GM18520 (cell line): ENCODE measurements around the gene PDE4D.

Source experiments
- ATAC-seq: cut with Tn5 transposase; IDR thresholded peaks from one replicate; pipeline ENCODE4 v1.9.1; 2021; ENCODE audit not compliant: unreplicated experiment

The PDE4D gene

GRCh38 chr5:59197911-59198310 is 695.6 kb downstream of the PDE4D start:
- no peak for ATAC-seq

- no peak for ATAC-seq
These were observed 699.8 kb downstream of the PDE4D start for GRCh38 chr5:59193616-59194319.

DNA sequence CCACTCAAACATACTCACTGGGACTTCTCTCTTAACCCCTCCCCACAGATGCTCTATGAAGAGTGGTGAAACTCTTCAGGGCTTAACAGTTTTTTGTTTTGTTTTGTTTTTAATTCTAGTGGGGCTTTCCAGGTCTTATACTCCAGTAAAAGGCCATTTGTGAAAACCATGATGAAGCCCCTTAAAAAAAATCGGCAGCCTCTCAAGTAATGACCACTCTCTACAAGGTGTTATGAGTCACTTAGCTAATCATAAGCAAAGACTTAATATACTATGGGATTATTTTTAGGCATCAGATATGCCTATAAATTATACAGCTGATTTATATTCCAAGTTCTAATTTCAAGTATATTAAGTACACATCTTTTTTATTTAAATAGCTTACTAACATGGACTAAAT is 702.8 kb downstream of the PDE4D start:
- ATAC-seq: no peak

DNA sequence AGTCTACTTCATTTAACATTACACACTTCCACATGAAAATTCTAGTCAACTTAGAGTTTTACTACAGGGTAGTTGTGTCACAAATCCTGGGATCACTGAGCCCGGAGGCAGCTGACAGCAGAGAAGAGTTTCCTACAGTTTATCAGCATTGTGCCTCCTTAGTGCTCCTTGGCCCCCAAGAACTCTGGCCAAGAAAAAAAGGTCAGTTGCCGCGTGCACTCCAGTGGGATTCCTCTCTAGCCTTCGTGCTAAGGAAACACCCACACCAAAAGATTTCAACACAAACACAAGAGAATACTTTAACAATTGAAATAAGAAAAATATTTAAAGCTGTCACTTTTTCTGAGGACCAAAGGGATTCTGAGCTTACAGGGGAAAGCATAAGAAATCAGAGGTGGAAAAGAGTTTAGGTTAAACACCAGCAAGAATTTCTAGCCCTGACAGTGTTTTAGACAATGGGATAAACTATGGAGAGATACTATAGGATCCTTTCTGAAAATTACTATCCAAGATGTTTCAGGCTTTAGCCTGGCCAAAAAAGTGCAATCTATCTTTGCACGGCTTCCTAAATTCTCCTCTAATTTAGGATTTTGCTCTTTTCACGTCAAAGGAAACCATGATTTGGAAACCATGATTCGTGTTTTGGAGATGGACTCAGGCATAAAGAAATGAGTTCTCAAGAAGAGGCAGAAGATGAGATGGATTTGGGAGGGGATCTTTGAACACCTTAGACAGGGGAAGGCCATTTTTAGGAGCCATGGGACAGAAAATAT is 703.9 kb downstream of the PDE4D start:
- ATAC-seq: no peak

DNA sequence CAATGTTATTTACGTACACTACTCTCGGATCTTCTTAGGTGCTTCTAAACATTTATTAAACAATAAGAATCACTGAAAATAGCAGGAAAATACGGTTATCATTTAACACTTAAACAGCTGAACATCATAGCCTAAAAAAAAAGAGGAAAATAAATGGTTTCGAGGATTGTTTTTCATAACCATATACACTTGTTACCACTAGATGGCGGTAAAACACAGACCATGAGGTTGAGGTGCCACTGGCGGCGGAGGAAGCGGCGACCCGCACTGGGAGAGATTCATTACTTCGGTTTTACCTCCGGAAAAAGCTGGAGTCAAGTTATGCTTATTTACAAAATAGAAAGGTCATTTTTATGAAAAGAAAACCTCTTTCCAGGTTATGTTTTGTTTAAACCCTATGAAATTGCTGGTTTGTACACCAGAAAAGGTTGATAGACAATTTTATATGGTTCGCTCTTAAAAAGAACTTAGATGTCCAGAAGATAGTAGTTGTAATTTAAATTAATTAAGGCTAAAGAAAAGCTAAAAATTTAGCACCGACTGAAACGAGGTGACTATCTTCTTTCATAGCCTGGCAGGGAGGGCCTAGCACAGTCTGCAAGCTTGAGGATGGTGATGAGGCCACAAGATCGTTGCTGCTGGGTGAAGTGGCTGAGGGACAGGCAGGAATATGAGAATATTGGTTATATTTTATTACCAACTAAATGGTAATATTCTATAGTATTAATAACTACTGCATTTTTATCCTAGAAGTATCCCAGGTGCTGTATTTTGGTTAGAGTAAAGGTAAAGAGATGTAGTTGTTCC is 704.9 kb downstream of the PDE4D start:
- no peak for ATAC-seq

GRCh38 chr5:59187857-59188256 is 705.7 kb downstream of the PDE4D start:
- no peak for ATAC-seq

GRCh38 chr5:59186623-59187022 is 706.9 kb downstream of the PDE4D start:
- ATAC-seq: no peak

DNA sequence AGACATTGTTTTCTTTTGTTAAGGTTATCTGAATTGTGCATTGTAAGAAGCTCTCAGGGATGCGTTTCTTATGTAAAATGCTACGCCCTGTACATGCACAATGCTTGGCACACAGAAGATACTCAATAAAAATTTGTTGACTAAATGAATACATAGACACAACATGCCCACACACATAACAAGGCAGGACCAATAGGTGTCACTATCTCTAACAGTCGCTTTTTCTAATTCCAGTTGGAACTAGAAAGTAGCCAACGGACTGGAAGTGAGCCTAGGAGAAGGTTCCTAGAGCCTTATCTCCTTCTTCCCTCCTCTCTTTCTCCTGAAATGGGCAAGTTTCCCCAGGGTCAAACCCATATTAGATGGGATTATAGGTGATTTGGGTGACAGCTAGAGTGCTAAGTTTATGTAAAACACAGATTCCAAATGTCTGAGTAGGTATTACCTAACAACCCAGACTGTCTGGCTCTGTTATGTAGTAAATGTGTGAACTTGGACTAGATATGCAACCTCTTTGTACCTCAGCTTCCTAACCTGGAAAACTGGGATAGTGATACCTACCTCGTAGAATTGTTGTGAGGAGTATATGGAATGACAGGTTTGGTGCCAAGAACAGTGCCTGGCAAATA is 707.7 kb downstream of the PDE4D start:
- ATAC-seq: no peak

GRCh38 chr5:59184769-59185168 is 708.8 kb downstream of the PDE4D start:
- ATAC-seq: no peak

DNA sequence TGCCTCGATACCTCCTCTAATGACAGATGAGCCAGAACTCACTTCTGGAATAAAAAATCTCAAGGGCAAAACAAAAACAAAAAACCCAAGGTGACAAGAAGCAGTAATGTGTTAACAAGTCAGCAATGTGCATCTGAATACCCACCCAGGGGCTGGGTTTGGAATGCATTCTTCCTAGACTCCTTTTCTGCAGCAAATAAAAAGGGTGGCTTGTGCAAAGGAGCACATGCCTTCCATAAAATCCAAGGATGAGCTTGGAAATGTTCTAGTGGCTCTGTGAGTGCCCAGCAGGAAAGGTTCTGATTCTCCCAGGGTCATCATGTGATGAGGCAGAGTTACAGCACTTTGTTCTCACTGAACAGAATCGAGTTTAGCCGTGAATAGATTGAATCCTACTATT is 710.8 kb downstream of the PDE4D start:
- ATAC-seq: no peak

DNA sequence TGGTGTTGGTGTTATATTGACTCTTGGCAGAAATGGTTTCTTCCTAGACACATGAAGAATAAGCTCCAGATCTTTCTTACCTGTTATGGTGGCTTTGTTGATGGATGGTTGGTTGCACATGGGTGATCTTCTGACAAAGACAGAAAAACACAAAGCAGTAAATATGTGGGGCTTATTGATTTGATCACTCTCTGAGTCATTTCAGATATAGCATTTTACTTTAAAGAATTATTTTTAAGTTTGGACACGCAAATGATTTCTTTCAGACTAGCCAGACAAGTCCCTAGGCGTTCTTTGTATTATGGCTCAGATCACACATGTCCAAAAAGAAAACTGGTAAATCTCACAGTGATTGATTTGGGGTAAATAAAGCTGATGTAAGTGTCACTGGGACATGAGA is 713.0 kb downstream of the PDE4D start:
- peak; percentile 67 for ATAC-seq

DNA sequence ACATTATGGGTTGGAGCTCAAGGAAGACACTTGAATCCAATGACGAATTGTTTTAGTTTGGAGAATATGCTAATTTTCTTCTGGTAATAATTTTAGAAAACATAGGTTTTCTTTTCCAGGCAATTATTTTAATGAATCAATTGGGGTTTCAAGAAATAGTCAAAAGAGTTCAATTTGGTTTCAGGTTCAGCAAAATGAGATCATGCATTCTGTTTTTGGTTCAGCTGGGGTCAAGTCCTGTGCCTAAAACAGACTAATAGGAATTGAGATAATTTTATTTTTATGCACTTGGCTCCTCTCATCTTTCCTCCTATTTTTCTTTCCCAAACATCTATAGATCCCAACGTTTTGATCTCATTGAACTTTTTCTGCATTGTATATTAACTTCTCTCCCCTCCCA is 713.8 kb downstream of the PDE4D start:
- ATAC-seq: no peak

DNA sequence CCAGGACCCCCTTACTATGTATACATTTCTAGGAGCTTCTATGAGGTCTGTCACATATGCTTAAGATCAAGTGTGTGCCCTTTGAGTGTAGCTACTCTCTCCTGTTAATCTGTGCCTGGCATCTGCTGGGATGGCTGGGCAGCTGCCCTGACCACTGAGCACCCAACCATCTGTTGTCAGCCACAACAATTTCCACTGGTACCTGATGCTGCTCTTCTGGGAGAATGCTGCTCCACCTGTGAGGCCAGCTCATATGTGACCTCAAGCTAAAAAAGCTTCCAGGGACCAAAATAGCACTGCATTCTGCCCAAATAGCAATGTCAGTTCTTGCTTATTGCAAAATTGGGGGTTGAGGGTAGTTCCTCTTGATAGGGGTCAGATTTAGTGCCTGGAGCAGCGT is 715.0 kb downstream of the PDE4D start:
- no peak for ATAC-seq

GRCh38 chr5:59178071-59178470 is 715.5 kb downstream of the PDE4D start:
- no peak for ATAC-seq

DNA sequence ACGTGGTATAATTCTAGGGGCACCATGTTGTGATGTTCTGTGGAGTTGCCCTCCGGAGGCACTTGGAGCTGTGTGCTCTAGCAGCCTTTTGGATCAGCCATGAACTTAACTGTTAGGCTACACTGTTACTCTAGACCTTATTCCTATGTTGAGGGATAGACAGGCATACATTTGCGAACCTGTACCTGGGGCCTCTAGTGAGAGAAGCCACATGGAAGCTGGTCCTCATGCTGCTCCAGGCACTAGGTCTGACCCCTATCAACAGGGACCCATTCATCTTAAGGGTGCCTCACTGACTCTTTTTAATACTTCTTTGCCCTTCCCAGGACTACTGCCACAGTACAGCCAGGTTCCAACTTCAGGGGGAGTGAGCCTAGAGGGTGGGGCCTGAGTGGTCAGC is 715.9 kb downstream of the PDE4D start:
- ATAC-seq: no peak

GRCh38 chr5:59174248-59174844 is 719.2 kb downstream of the PDE4D start:
- no peak for ATAC-seq

DNA sequence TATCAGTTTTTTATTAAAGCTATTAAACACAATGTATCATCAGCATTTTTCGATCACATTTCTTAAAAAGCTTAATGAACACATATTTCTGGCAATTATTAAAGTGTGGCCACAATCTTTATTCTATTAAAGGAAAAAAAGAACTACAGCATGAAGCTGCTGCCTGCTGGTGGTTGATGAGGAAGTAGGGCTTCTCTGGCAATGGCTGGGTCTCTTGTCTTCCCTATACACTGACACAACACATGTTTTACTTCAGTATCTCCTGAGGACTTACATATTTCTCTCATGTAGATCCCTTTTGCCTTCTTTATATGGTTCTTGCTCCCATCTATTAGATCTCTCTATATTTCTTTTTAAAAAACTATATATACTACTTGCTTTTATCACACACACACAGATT is 719.9 kb downstream of the PDE4D start:
- no peak for ATAC-seq

- no peak for ATAC-seq
These were observed 722.4 kb downstream of the PDE4D start for GRCh38 chr5:59171131-59171530.

DNA sequence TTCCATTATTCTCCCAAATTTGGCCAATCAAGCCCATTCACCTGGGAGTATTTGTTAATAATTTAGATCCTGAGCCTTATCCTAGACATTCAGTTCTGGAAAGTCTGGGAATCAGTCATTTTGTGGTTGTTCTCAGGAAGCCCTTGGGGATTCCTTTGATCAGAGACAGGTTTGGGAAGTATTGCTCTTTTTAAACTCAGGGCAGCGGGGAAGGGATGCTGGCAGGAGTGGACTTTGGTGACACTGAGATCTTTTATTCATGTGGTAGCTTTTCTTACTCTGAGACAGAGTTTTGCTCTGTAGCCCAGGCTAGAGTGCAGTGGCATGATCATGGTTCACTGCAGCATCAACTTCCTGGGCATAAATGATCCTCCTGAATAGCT is 723.8 kb downstream of the PDE4D start:
- no peak for ATAC-seq

DNA sequence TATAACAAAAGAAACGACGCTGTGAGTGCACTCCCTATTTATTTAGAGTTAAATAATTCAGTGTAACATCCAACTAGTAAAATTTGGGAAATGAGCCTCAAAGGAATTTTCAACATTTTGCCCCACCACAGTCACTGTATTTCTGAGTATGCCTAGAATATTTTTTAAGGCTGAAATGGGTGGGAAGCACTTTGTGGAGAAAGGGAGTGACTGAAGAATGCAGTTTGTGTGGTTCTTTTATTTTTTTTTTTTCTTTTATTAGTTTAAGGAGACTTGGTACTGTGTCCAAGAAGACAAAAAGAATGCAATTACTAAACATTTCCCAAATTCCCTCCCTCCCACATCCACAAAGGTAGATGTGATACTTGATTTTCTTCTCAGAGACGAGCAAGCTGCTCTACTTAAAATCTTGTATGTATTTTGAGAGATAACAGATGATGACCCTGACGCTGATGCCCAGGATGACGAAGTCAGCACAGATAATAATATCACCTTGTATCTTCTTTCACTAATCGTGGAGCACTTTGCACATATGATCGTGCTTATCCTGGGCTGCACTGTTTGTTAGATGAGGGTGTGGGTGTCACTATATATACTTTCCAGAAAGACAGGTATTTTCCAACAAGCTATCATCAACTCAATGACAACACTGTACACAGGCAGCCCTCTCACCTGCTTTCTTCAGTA is 724.3 kb downstream of the PDE4D start:
- no peak for ATAC-seq
